Activated T-cell treated with anti-CD3 and anti-CD28 coated beads, Interleukin-2, amount 50 U/mL, for 1 hour (primary cell): ENCODE measurements around the gene GBP1.
"Not testable (repeated sequence)": the region's sequence is repeated elsewhere in the genome, so short reads cannot be mapped to it uniquely, and the experiment has no call there.

Experiments
- DNase-seq: peaks from one replicate; pipeline ENCODE4 v3.0.0-alpha.2; 2020

The GBP1 gene

GRCh38 chr1:89065079-89065868 lies at the start of gene GBP1:
TSS of gene GBP1 (minus strand) at chr1:89065208. CDS start at chr1:89063234, 1,974 bp downstream.
- DNase-seq = no peak

- no peak for DNase-seq
Observed at GRCh38 chr1:89114662-89115061, 49.7 kb upstream of the GBP1 start.

- no peak for DNase-seq
Observed at GRCh38 chr1:89112871-89113613, 48.0 kb upstream of the GBP1 start.

GRCh38 chr1:89104687-89105086 lies 39.7 kb upstream of the GBP1 start:
- DNase-seq = no peak

- no peak for DNase-seq
Observed at GRCh38 chr1:89104147-89104546, 39.1 kb upstream of the GBP1 start.

GRCh38 chr1:89102021-89102420 lies 37.0 kb upstream of the GBP1 start:
- no peak for DNase-seq

- DNase-seq = no peak
Observed at GRCh38 chr1:89100412-89100811, 35.4 kb upstream of the GBP1 start.

- no peak for DNase-seq
Observed at GRCh38 chr1:89098857-89099256, 33.8 kb upstream of the GBP1 start.

GRCh38 chr1:89095737-89096136 lies 30.7 kb upstream of the GBP1 start:
- DNase-seq = no peak

- no peak for DNase-seq
Observed at GRCh38 chr1:89089962-89090361, 25.0 kb upstream of the GBP1 start.

GRCh38 chr1:89088572-89088971 lies 23.6 kb upstream of the GBP1 start:
- DNase-seq = no peak

- DNase-seq = no peak
Observed at GRCh38 chr1:89087241-89087640, 22.2 kb upstream of the GBP1 start.

GRCh38 chr1:89085781-89086180 lies 20.8 kb upstream of the GBP1 start:
- no peak for DNase-seq

GRCh38 chr1:89081005-89081404 lies 16.0 kb upstream of the GBP1 start:
- DNase-seq = no peak

- DNase-seq = not testable (repeated sequence)
Observed at GRCh38 chr1:89080068-89080467, 15.1 kb upstream of the GBP1 start.

- not testable (repeated sequence) for DNase-seq
Observed at GRCh38 chr1:89072466-89073065, 7.6 kb upstream of the GBP1 start.

- no peak for DNase-seq
Observed at GRCh38 chr1:89070509-89070908, 5.5 kb upstream of the GBP1 start.

- no peak for DNase-seq
Observed at GRCh38 chr1:89069951-89070350, 4.9 kb upstream of the GBP1 start.

GRCh38 chr1:89068291-89068690 lies 3.3 kb upstream of the GBP1 start:
- DNase-seq = no peak

GRCh38 chr1:89064632-89065031 lies 376 bp downstream of the GBP1 start:
- DNase-seq = no peak

- no peak for DNase-seq
Observed at GRCh38 chr1:89063094-89063493, 1.9 kb downstream of the GBP1 start.

GRCh38 chr1:89060091-89060490 lies 4.9 kb downstream of the GBP1 start:
- no peak for DNase-seq

- DNase-seq = no peak
Observed at GRCh38 chr1:89051955-89052312, 13.1 kb downstream of the GBP1 start.
